Renal pelvis (tissue), 4 donors: ENCODE results near the gene CCDC201. TPM values are rescaled to one million over a fixed set of nuclear protein-coding genes. Genes with fewer than 3 reads are reported as not detected.
"Not testable (repeated sequence)": the region's sequence is repeated elsewhere in the genome, so short reads cannot be mapped to it uniquely, and the experiment has no call there.

Experiments
- DNase-seq: peaks from one replicate; pipeline ENCODE4 v3.0.0-alpha.2; 2013
- polyA plus RNA-seq, 3 donors: library from polyadenylated mRNA; unstranded; fragments of 120-200 nt; gene quantifications; one replicate each; pipeline ENCODE4 v1.2.1, GENCODE V29; 2013; ENCODE audit not compliant: insufficient read length in 3 of 3

Gene CCDC201
- polyA plus RNA-seq, 3 donors = not detected

- not testable (repeated sequence) for DNase-seq
Observed at GRCh38 chr7:45817913-45818312, 55.0 kb downstream of the CCDC201 start.

GRCh38 chr7:45817016-45817415 is 55.9 kb downstream of the CCDC201 start:
- not testable (repeated sequence) for DNase-seq

GRCh38 chr7:45814216-45815118 is 58.4 kb downstream of the CCDC201 start:
- DNase-seq = not testable (repeated sequence)

- not testable (repeated sequence) for DNase-seq
Observed at GRCh38 chr7:45813771-45814170, 59.1 kb downstream of the CCDC201 start.

GRCh38 chr7:45812946-45813345 is 59.9 kb downstream of the CCDC201 start:
- no peak for DNase-seq

GRCh38 chr7:45811652-45812234 is 61.1 kb downstream of the CCDC201 start:
- not testable (repeated sequence) for DNase-seq

- DNase-seq = not testable (repeated sequence)
Observed at GRCh38 chr7:45810451-45811005, 62.4 kb downstream of the CCDC201 start.

Other genes with a start within 250 kb of the CCDC201 start
- under 1 TPM; 0.40 to 0.66 (median 0.50) TPM for gene IGFBP1, start 15.4 kb upstream of the CCDC201 start, polyA plus RNA-seq
- 10 to 100 TPM; 74.8 to 83.7 (median 78.3) TPM for gene IGFBP3, start 48.2 kb upstream of the CCDC201 start, polyA plus RNA-seq